ENCODE data around the gene ANTXR1. TPM values are rescaled to one million over a fixed set of nuclear protein-coding genes. Genes with fewer than 3 reads are reported as not detected.

Gene ANTXR1
- total RNA-seq, 6 donors from 2014 or later = 11.5 to 76.4 (median 31.4) TPM

GRCh38 chr2:69050802-69051201 is 37.8 kb downstream of the ANTXR1 start:
- H3K27me3 ChIP-seq = no peaks in the 10 kb centered on the region
- H3K9me3 ChIP-seq = no peaks in the 10 kb centered on the region
- H3K4me1 ChIP-seq = peaks cover 0 to 8% (median 5%) of the 10 kb centered on the region in 4 donors

GRCh38 chr2:69053416-69053965 is 40.5 kb downstream of the ANTXR1 start:
- Histone ChIP-seq H3K9me3 (no peaks in the 10 kb centered on the region), H3K4me1 (peaks cover 0 to 8% (median 2%) of the 10 kb centered on the region in 4 donors), H3K27me3 (no peaks in the 10 kb centered on the region), H3K4me3 (no peak overlapping the region), H3K27ac (no peak overlapping the region), H3K36me3 (no peaks in the 10 kb centered on the region)
- TF ChIP-seq EP300 (IDR thresholded peaks at IDR 0.05) = no peak
- no peak for TF ChIP-seq CTCF (IDR thresholded peaks at IDR 0.05)
- no peak for TF ChIP-seq POLR2AphosphoS5 (IDR thresholded peaks at IDR 0.05)
- no peak for TF ChIP-seq POLR2A (IDR thresholded peaks at IDR 0.05)
- 88% methylated on average over 2 of the region's 2 CpGs for WGBS, 2 donors
- ATAC-seq (ENCODE audit: low FRiP score in 2 of 2) = peak in 1 of 2 donors; percentile 72
- DNase-seq = no peak

More at GRCh38 chr2:69050802-69051201, 37.8 kb downstream of the ANTXR1 start:
- TF ChIP-seq EP300 (IDR thresholded peaks at IDR 0.05) = no peak
- no peak for TF ChIP-seq POLR2AphosphoS5 (IDR thresholded peaks at IDR 0.05)
- no peak for TF ChIP-seq POLR2A (IDR thresholded peaks at IDR 0.05)
- no peak for TF ChIP-seq CTCF (IDR thresholded peaks at IDR 0.05)
- 86 to 96% methylated on average over 4 of the region's 4 CpGs for WGBS, 2 donors
- H3K4me3 ChIP-seq = no peak overlapping the region
- H3K36me3 ChIP-seq = no peaks in the 10 kb centered on the region
- DNase-seq (no peak), ATAC-seq (ENCODE audit: low FRiP score in 2 of 2) (no peak)
- H3K27ac ChIP-seq = no peak overlapping the region

GRCh38 chr2:69054431-69054830 is 41.5 kb downstream of the ANTXR1 start:
- H3K36me3 ChIP-seq = no peaks in the 10 kb centered on the region
- WGBS, 2 donors = 80 to 95% methylated on average over 2 of the region's 2 CpGs
- no peak overlapping the region for H3K4me3 ChIP-seq
- H3K27ac ChIP-seq = no peak overlapping the region
- ATAC-seq (ENCODE audit: low FRiP score in 2 of 2) = peak in 1 of 2 donors; percentile 89
- TF ChIP-seq POLR2A (IDR thresholded peaks at IDR 0.05) (no peak), CTCF (IDR thresholded peaks at IDR 0.05) (no peak)
- H3K4me1 ChIP-seq = peaks cover 0 to 8% (median 2%) of the 10 kb centered on the region in 4 donors
- no peaks in the 10 kb centered on the region for H3K27me3 ChIP-seq
- H3K9me3 ChIP-seq = no peaks in the 10 kb centered on the region
- DNase-seq = no peak

GRCh38 chr2:69055688-69056470 is 42.9 kb downstream of the ANTXR1 start:
- H3K9me3 ChIP-seq = no peaks in the 10 kb centered on the region
- TF ChIP-seq EP300 (IDR thresholded peaks at IDR 0.05) = no peak
- TF ChIP-seq CTCF (IDR thresholded peaks at IDR 0.05) = no peak
- no peak for TF ChIP-seq POLR2AphosphoS5 (IDR thresholded peaks at IDR 0.05)
- TF ChIP-seq POLR2A (IDR thresholded peaks at IDR 0.05) = no peak
- ATAC-seq (ENCODE audit: low FRiP score in 2 of 2) (no peak), DNase-seq (no peak)
- WGBS, 2 donors = 75 to 79% methylated on average over 2 of the region's 2 CpGs
- H3K36me3 ChIP-seq = no peaks in the 10 kb centered on the region
- peaks cover 0 to 8% (median 2%) of the 10 kb centered on the region in 4 donors for H3K4me1 ChIP-seq
- no peak overlapping the region for H3K4me3 ChIP-seq
- H3K27ac ChIP-seq = no peak overlapping the region
- no peaks in the 10 kb centered on the region for H3K27me3 ChIP-seq
